ENCODE data around the gene SERPINE1.

The SERPINE1 gene

DNA sequence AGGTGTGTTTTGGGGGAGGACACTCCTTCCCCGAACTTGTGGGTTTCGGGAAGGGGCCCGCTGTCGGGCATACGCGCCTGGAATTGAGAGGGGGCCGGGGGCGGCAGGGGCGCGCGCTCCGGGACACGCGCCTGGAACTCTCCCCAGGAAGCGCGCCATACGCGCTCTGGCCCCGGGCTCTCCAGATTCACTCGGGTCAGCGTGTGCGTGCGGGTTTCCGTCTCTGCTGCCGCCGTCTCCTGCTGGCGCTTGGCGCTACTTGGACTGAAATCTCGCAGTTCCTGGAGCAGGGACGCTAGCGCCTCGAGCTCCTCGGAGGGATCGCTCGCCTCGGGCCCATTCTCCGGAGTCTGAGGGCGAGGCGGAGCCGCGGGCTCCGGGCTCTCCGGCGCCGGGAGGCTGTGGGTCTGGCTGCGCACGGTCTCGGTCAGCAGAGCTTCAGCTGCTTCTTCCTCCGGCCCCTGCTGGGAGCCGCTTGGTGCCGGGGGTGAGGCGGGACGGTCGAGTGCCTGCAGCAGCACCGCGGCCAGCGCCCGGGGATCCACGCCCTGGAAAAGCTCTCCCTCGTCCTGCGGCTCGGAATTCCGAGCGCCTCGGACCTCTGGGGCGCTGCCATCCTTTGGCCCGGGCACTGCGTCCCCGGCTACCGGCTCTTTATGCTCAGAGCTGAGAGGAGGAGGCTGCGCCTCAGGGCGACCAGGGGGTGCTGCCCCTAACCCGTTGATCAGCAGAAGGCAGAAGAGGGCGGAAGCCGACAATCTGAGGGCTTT, 37.4 kb downstream of the SERPINE1 start:
- no peaks in the 10 kb centered on the region for H3K9me3 Mint-ChIP-seq
- H3K27me3 Mint-ChIP-seq (ENCODE audit: low read depth) = peaks cover 54% of the 10 kb centered on the region
- H3K4me3 Mint-ChIP-seq = no peak overlapping the region
- H3K4me1 Mint-ChIP-seq (ENCODE audit: low read depth) = peaks cover 22% of the 10 kb centered on the region
- H3K27ac Mint-ChIP-seq = peak overlapping the region; percentile 74
- peaks cover 9% of the 10 kb centered on the region for H3K36me3 Mint-ChIP-seq (ENCODE audit: low read depth)

DNA sequence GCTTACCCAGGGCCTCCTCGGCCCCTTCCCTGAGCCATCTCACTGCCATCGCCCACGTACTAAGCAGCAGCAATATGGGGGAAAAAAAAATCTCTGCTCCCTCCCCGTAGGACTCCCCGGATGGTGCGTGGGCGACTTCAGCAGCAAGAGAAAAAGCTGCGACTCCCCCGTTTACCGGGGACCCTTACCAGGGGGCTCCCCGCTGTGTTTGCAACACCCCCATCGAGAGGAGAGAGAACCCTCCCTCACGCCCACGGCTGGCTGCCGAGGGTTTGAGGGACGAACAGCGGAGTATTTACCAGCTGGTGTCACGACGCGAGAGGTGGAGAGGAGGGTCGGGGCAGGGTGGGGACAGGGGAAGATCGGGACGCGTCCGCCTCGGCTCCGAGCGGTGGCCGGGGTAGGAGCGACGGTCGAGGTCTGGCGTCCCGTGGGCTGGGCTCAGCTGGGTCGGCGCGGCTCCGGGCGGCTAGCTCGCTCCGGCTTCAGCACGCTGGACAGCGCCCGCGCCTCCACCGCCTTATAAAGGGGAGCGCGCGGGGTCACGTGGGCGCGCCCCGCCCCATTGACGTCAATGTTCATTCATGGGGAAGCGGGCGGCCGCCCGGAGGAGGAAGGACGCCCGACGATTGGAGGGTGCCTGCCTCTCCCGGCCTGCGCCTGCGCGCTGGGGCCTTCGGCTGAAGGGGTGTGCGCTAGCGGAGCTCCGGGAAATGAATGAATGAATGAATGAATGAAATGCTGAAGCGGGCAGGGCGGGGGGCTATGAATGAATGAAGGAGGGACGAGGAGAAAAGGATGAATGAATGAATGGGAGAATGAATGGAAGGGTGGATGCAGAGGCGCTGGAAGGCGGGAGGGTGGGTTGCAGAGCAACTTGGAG, 38.4 kb downstream of the SERPINE1 start, which contains the start of gene VGF:
Gene VGF (minus strand): TSS at position 495 of the 883 bp plus-strand sequence. CDS start 726 bp downstream, outside the sequence.
- no peaks in the 10 kb centered on the region for H3K9me3 Mint-ChIP-seq
- peaks cover 65% of the 10 kb centered on the region for H3K27me3 Mint-ChIP-seq (ENCODE audit: low read depth)
- peaks cover 29% of the 10 kb centered on the region for H3K4me1 Mint-ChIP-seq (ENCODE audit: low read depth)
- peak within 1 kb of the TSS; percentile 86 for H3K27ac Mint-ChIP-seq
- peaks cover 4% of the 10 kb centered on the region for H3K36me3 Mint-ChIP-seq (ENCODE audit: low read depth)
- H3K4me3 Mint-ChIP-seq = peak within 1 kb of the TSS; percentile 86

DNA sequence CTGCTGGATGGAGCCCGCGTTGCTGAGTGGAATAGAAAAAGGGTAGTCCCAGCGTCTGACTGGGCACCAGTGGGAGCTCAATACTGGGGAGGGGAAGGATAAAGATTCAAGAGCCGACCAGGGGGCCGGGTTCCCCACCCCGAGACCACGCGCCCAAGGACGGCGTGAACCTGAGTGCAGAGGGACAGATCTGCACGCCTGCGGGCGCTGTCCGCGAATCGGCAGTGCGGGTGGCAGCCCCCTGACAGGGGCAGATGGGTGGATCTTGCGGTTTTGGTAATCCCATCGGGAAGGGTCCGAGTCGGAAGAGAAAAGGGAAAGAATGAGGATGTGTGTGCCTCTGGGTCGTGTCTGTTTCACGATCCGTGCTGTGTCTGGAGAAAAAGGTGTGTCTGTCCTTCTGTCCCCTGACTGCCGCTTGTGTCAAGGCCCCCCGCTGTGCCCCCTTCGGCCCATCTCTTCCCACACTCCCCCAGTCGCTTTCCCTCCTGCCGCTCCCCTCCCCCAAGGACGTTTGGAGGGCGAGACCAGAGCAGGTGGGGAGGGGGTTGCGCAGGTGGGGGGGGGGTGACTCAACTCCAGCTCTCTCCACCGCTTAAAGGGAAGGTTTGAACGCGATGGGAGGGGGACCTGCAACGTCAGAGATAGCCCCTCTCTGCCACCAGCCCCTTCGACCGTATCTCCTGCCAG, 39.2 kb downstream of the SERPINE1 start:
- Mint-ChIP-seq H3K4me3 (peak overlapping the region; percentile 86), H3K27ac (peak overlapping the region; percentile 86), H3K36me3 (ENCODE audit: low read depth) (peaks cover 5% of the 10 kb centered on the region), H3K27me3 (ENCODE audit: low read depth) (peaks cover 73% of the 10 kb centered on the region), H3K4me1 (ENCODE audit: low read depth) (peaks cover 37% of the 10 kb centered on the region), H3K9me3 (no peaks in the 10 kb centered on the region)

DNA sequence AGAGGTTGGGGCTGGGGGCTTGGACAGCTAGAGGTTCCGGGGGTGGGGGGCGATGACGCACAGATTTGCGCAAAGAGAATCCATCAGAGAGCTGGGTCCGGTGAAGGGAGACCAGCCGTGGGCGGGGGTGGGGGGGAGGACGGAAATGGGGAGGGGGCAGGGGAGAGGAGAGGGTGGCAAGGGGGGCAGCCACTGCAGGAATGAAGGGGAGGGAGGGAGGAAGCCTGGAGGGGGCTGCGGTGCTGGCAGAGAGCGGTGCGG, 39.7 kb downstream of the SERPINE1 start:
- Mint-ChIP-seq H3K4me3 (no peak overlapping the region), H3K27me3 (ENCODE audit: low read depth) (peaks cover 77% of the 10 kb centered on the region), H3K9me3 (no peaks in the 10 kb centered on the region), H3K4me1 (ENCODE audit: low read depth) (peaks cover 42% of the 10 kb centered on the region), H3K27ac (no peak overlapping the region), H3K36me3 (ENCODE audit: low read depth) (peaks cover 5% of the 10 kb centered on the region)

DNA sequence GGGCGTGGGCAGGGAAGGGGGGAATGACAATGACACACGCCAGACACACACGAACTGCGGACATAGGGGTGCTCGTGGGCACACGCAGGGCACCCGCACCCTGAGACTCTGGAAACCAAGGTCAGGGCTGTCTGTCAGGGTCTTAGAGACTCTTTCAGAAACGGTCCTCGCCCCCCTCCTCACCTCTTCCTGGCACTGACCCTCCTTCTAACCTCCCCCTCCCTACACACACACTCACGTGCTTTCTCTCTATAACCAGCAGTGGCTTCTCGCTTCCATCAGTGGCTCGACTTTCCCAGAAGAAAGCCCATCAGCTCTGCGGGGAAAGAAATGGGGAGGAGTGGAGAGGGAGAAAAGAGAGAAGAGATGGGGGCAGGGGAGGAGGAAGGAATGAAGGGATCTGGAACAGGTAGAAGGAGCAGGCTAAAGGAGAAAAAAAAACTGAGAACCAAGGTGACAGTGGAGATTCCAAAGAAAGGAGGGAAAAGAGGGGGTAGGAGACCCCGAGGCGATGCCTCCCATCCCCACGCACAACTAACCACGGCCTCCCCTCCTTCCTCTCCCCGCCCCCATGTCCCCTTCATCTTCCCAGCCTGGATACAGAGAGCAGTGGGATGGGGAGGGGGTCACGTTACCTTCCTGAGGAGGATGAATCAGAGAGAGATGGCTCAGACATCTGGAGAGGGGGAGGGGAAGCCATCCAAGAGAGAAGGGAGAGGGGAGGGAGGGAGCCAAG, 40.2 kb downstream of the SERPINE1 start:
- H3K36me3 Mint-ChIP-seq (ENCODE audit: low read depth) = peaks cover 4% of the 10 kb centered on the region
- H3K27me3 Mint-ChIP-seq (ENCODE audit: low read depth) = peaks cover 82% of the 10 kb centered on the region
- H3K4me1 Mint-ChIP-seq (ENCODE audit: low read depth) = peaks cover 45% of the 10 kb centered on the region
- no peaks in the 10 kb centered on the region for H3K9me3 Mint-ChIP-seq
- H3K4me3 Mint-ChIP-seq = no peak overlapping the region
- H3K27ac Mint-ChIP-seq = no peak overlapping the region

DNA sequence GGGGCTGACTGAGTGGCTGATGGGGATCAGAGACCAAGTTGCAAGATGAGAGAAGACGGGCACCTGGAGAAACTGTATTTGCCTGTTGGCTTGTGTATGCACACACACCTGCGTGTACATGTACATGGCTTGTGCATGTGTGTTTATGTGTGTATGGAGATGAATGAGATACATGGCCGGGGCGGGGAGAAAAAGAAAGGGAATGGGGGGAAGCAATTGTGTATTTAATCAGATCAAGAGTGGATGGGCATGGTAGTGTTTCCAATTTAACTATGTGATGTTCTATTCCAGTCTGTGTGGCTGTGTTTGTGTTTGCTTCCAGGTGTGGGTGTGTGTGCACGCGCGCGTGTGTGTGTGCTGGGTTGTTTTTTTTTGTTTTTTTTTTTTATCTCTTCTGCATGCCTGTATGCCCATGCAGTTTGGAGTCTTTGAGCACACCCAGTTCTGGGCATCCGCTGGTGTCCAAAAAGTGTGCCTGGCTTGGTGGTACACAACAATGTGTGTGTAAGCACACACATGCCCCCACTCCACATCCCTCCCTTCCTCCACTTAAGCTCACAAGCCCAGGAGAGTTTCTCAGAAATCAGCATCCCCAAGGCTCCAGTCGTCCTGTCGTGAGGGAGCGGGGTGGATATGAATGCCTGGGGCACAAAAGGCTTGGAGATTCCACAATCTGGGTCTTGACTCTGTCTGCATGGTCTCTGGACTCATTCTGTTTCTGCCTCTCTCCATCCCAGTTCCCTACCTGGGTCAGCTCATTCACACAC, 40.9 kb downstream of the SERPINE1 start:
- H3K36me3 Mint-ChIP-seq (ENCODE audit: low read depth) = peaks cover 4% of the 10 kb centered on the region
- H3K4me3 Mint-ChIP-seq = no peak overlapping the region
- peaks cover 44% of the 10 kb centered on the region for H3K4me1 Mint-ChIP-seq (ENCODE audit: low read depth)
- peaks cover 80% of the 10 kb centered on the region for H3K27me3 Mint-ChIP-seq (ENCODE audit: low read depth)
- H3K9me3 Mint-ChIP-seq = no peaks in the 10 kb centered on the region
- H3K27ac Mint-ChIP-seq = no peak overlapping the region

DNA sequence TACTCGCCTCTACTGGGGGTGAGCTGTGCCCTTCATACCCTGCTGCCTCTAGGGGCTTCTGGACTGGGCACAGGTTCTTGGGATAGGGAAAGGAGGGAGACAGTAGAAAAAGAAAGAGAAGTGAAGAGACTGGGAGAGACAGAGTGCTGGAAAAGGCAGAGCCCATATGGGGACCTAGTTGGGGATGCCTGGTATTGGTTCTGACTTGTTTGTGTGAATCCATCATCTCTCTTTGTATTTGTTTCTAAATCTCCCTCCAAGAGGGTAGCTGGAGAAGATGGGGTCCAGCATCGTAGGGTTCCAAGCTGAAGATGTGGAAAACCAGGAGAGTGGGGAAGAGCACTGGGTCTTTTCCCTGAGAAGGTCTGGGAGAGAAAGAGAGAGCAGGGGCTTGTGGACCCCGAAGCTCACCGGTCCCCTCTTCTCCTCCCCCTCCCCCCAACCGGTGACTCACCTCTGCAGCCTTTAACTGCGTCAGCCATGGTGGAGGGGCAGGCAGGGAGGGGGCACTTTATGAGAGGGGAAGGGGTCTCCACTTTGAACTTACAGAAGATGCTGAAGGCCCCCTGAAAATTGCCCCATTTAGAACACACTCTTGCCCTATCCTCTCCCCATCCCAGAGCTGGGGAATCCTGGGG, 41.6 kb downstream of the SERPINE1 start:
- no peak overlapping the region for H3K4me3 Mint-ChIP-seq
- H3K27me3 Mint-ChIP-seq (ENCODE audit: low read depth) = peaks cover 80% of the 10 kb centered on the region
- no peak overlapping the region for H3K27ac Mint-ChIP-seq
- peaks cover 4% of the 10 kb centered on the region for H3K36me3 Mint-ChIP-seq (ENCODE audit: low read depth)
- no peaks in the 10 kb centered on the region for H3K9me3 Mint-ChIP-seq
- peaks cover 46% of the 10 kb centered on the region for H3K4me1 Mint-ChIP-seq (ENCODE audit: low read depth)

DNA sequence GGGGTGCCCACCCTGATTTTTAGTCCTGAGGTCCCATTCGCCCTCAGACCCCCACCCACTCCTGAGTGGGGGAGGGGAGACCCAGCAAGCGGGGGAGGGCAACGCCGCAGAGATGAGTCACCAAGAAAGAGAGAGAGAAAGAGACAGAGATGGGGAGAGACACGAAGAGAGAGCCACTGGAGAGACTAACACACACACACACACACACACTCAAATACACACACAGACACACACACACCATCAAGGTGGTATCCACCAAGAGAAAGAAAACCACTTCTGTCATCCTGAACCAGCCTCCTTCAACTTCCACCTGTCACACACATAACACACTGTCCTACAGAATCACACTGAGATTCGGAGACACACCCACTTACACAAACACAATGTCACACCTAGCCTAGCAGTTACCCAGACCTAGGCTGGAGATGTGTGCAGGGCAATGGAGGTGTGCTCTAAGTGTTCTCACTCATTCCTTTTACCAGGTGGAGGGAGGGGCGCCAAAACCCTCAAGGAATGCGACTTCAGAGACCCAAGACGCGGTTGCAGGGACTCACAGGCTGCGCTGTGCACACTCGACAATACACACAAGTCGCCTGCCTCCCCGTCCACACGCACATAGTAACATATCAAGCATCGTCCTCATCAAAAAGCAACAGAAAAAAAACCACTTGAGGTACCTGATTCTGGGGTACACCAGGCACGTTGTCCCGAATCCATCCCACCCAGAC, 42.4 kb downstream of the SERPINE1 start:
- peak overlapping the region; percentile 39 for H3K4me3 Mint-ChIP-seq
- H3K9me3 Mint-ChIP-seq = no peaks in the 10 kb centered on the region
- peaks cover 51% of the 10 kb centered on the region for H3K4me1 Mint-ChIP-seq (ENCODE audit: low read depth)
- peak overlapping the region; percentile 8 for H3K27ac Mint-ChIP-seq
- peaks cover 86% of the 10 kb centered on the region for H3K27me3 Mint-ChIP-seq (ENCODE audit: low read depth)
- peaks cover 6% of the 10 kb centered on the region for H3K36me3 Mint-ChIP-seq (ENCODE audit: low read depth)

DNA sequence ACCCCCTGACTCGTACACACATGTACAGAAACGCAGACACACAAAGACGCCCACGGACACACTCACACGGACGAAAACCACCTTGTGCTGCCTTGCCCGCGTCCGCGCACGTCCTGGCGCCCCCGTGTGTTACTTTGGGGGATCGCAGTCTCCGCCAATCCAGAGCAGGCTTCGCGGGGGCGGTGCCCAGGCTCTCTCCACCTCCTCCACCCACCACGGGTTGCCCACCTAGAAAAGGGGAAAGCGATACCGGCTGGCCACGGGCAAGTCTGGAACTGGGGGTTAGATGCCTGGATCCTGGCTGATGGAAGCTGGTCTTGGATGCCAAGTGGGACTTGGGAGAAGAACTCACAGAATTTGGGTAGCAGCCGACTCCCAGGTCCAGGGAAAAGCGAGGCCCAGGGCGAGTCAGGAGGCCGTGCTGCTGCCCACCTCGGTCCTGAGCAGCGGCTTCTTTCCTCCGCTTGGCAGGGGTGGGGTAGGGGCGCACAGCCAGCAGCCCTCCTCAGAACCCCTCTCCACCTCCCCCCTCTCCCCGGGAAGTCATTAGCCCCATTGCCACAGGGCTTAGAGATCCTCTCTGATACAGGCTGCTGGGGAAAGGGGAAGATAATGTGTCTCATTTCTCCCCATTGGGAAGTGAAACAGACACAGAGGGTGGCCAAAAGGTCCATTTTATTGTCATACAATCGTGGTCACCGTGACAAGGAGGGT, 43.1 kb downstream of the SERPINE1 start:
- peaks cover 89% of the 10 kb centered on the region for H3K27me3 Mint-ChIP-seq (ENCODE audit: low read depth)
- H3K27ac Mint-ChIP-seq = peak overlapping the region; percentile 8
- H3K36me3 Mint-ChIP-seq (ENCODE audit: low read depth) = peaks cover 6% of the 10 kb centered on the region
- peak overlapping the region; percentile 39 for H3K4me3 Mint-ChIP-seq
- no peaks in the 10 kb centered on the region for H3K9me3 Mint-ChIP-seq
- peaks cover 50% of the 10 kb centered on the region for H3K4me1 Mint-ChIP-seq (ENCODE audit: low read depth)

DNA sequence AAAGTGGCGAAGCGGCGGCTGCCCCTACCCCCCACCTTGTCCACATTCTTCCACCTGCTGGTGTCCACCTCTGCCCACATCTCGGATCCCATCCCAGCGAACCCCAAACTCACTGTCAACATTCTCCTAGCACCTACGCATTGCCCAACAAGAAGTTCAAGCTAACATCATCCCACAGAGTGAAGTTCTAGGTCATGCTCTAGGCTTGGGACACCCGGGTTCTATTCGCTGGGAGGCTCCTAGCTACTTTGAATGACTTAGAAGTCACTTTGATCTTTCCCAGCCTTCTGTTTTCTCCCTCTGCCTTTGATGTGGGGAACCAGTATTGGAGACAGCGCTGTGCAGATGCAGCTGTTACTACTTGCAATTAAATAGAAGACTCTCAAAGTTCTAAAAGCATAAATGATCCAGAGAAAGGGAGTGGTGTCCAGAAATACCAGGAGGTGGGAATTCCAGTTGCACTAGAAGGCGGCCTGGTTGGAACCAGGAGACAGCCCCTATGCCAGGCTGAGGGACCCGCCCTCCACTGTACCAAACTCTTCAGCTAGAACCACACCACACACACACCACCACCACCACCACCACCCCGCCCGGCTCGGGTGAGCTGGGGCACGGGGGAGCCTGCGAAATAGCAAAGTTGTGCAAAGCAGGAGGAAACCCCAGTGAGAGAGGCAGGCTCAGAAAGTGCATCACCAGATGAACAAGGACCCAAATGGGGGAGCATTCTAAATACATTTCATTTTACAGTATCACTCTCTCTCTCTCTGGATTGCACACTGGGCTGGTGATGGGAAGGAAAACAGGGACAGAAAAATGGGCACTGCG, 43.9 kb downstream of the SERPINE1 start:
- H3K36me3 Mint-ChIP-seq (ENCODE audit: low read depth) = peaks cover 9% of the 10 kb centered on the region
- H3K9me3 Mint-ChIP-seq = no peaks in the 10 kb centered on the region
- peak overlapping the region; percentile 64 for H3K4me3 Mint-ChIP-seq
- peaks cover 89% of the 10 kb centered on the region for H3K27me3 Mint-ChIP-seq (ENCODE audit: low read depth)
- peak overlapping the region; percentile 57 for H3K27ac Mint-ChIP-seq
- H3K4me1 Mint-ChIP-seq (ENCODE audit: low read depth) = peaks cover 46% of the 10 kb centered on the region

DNA sequence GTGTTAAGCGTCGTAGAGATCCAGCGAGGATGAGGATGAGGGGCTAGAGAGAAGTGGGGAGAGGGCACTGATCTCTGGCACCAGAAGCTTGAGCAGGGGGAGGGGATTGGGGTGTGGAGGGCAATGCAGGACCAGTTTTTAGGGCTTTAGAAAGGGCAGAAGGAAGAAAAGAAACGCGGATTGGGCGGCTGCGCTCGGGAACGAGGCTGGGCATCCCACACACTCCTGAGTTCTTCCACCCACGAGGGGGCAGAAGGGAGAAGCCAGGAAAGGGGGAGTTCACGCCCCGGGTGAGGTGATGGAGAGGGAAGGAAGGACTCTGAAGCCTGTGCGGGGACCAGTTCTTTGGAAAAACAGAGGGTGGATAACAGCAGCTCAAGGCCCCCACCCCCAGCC, 44.5 kb downstream of the SERPINE1 start:
- H3K4me1 Mint-ChIP-seq (ENCODE audit: low read depth) = peaks cover 42% of the 10 kb centered on the region
- H3K27ac Mint-ChIP-seq = peak overlapping the region; percentile 57
- H3K36me3 Mint-ChIP-seq (ENCODE audit: low read depth) = peaks cover 9% of the 10 kb centered on the region
- H3K9me3 Mint-ChIP-seq = no peaks in the 10 kb centered on the region
- peaks cover 89% of the 10 kb centered on the region for H3K27me3 Mint-ChIP-seq (ENCODE audit: low read depth)
- H3K4me3 Mint-ChIP-seq = peak overlapping the region; percentile 64
